ENCODE data around the gene ACACB. TPM values are rescaled to one million over a fixed set of nuclear protein-coding genes. Genes with fewer than 3 reads are reported as not detected.

The ACACB gene
- total RNA-seq, 1 donor from 2014 or later: 6.3 TPM

DNA sequence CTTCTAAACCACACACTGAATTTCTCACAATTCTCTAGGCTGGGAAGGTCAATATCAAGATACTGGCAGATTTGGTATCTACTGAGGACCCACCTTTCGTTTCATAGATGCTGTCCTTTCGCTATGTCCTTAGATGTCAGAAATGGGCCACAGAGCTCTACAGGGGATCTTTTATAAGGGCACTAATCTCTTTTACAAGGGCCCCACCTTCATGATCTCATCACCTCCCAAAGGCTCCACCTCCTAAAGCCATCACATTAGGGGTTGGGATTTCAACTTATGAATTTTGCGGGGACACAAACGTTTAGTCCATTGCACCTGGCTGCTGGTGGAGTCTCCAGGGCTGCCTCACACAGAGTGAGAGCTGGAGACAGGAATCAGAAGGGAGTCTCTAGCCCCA is 79.9 kb downstream of the ACACB start:
- Mint-ChIP-seq H3K27ac (no peak overlapping the region), H3K4me1 (no peaks in the 10 kb centered on the region), H3K27me3 (no peaks in the 10 kb centered on the region), H3K4me3 (no peak overlapping the region), H3K9me3 (peaks cover 6% of the 10 kb centered on the region), H3K36me3 (ENCODE audit: low read depth) (peaks cover 39% of the 10 kb centered on the region)
- ChIA-PET CTCF (no interaction called here), POLR2A (no interaction called here)
- DNase-seq (no peak), ATAC-seq (ENCODE audit: low read depth) (no peak)
- intact Hi-C loops (cut with micrococcal nuclease): no loop called here
- TF ChIP-seq CTCF (IDR thresholded peaks at IDR 0.05): no peak

- H3K27ac Mint-ChIP-seq: no peak overlapping the region
- no peaks in the 10 kb centered on the region for H3K27me3 Mint-ChIP-seq
- TF ChIP-seq CTCF (IDR thresholded peaks at IDR 0.05): no peak
- ATAC-seq (ENCODE audit: low read depth) (no peak), DNase-seq (no peak)
- intact Hi-C loops (cut with micrococcal nuclease): no loop called here
- no peak overlapping the region for H3K4me3 Mint-ChIP-seq
- ChIA-PET CTCF (no interaction called here), POLR2A (no interaction called here)
- H3K36me3 Mint-ChIP-seq (ENCODE audit: low read depth): peaks cover 38% of the 10 kb centered on the region
- peaks cover 6% of the 10 kb centered on the region for H3K9me3 Mint-ChIP-seq
- H3K4me1 Mint-ChIP-seq: no peaks in the 10 kb centered on the region
Observed at GRCh38 chr12:109197327-109197726, 80.9 kb downstream of the ACACB start.

GRCh38 chr12:109199324-109199723 is 82.9 kb downstream of the ACACB start:
- intact Hi-C loops (cut with micrococcal nuclease): no loop called here
- peaks cover 40% of the 10 kb centered on the region for H3K36me3 Mint-ChIP-seq (ENCODE audit: low read depth)
- no peaks in the 10 kb centered on the region for H3K4me1 Mint-ChIP-seq
- ATAC-seq (ENCODE audit: low read depth): no peak
- CTCF ChIA-PET: no interaction called here
- DNase-seq: no peak
- no peaks in the 10 kb centered on the region for H3K27me3 Mint-ChIP-seq
- no peak overlapping the region for H3K27ac Mint-ChIP-seq
- POLR2A ChIA-PET: no interaction called here
- no peak overlapping the region for H3K4me3 Mint-ChIP-seq
- peaks cover 6% of the 10 kb centered on the region for H3K9me3 Mint-ChIP-seq
- TF ChIP-seq CTCF (IDR thresholded peaks at IDR 0.05): no peak

DNA sequence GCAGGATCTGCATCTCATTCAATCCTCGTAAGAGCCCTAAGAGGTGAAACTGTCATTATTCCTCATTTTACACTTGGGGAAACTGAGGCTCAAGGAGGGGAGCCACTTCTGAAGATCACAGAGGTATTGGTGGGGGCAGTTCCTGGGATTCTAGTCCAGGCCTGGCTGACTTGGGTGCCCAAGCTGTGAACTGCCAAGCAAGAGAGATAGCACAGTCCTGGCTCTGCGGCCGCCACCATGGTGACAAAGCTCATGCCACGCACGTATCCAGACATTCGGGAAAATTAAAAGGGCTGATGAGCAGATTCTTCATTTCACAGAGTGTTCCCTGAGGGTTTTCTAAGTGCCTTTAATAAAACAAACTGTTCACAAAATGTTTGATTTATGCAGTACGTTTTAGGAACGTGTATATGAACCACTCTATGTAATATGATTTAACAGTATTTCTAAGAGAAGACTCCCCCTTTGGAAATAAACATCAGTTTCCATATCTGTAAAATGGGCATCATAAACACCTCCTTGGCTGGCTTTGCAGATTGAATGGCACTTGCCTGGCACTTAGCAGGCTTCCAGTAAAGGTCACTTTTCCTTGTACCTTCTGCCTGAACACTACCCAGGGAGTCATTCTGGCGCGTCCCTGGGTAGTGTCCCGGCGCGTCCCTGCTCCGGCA is 84.6 kb downstream of the ACACB start:
- TF ChIP-seq CTCF (IDR thresholded peaks at IDR 0.05): no peak
- no peak overlapping the region for H3K27ac Mint-ChIP-seq
- intact Hi-C loops (cut with micrococcal nuclease): no loop called here
- no peak for ATAC-seq (ENCODE audit: low read depth)
- DNase-seq: no peak
- ChIA-PET CTCF (no interaction called here), POLR2A (no interaction called here)
- peaks cover 5% of the 10 kb centered on the region for H3K9me3 Mint-ChIP-seq
- no peaks in the 10 kb centered on the region for H3K4me1 Mint-ChIP-seq
- peaks cover 27% of the 10 kb centered on the region for H3K36me3 Mint-ChIP-seq (ENCODE audit: low read depth)
- no peak overlapping the region for H3K4me3 Mint-ChIP-seq
- H3K27me3 Mint-ChIP-seq: no peaks in the 10 kb centered on the region

- Mint-ChIP-seq H3K27me3 (no peaks in the 10 kb centered on the region), H3K36me3 (ENCODE audit: low read depth) (peaks cover 22% of the 10 kb centered on the region), H3K27ac (no peak overlapping the region), H3K4me1 (no peaks in the 10 kb centered on the region), H3K9me3 (peaks cover under 1% of the 10 kb centered on the region), H3K4me3 (no peak overlapping the region)
- intact Hi-C loops (cut with micrococcal nuclease): no loop called here
- DNase-seq (no peak), ATAC-seq (ENCODE audit: low read depth) (no peak)
- POLR2A ChIA-PET: no interaction called here
- CTCF ChIA-PET: no interaction called here
- no peak for TF ChIP-seq CTCF (IDR thresholded peaks at IDR 0.05)
Observed at GRCh38 chr12:109201496-109201885, 85.1 kb downstream of the ACACB start.
